GM12874 (cell line): ENCODE results near the gene BTD.

Experiments used
- TF ChIP-seq, protein P1 (sequence below): IDR thresholded peaks from 2 replicates; pipeline ENCODE4 v1.5.1; 2011; ENCODE audit warnings: low read depth, mild to moderate bottlenecking, control low read depth, low read length, moderate library complexity; ENCODE audit not compliant: insufficient read depth

Gene BTD

DNA sequence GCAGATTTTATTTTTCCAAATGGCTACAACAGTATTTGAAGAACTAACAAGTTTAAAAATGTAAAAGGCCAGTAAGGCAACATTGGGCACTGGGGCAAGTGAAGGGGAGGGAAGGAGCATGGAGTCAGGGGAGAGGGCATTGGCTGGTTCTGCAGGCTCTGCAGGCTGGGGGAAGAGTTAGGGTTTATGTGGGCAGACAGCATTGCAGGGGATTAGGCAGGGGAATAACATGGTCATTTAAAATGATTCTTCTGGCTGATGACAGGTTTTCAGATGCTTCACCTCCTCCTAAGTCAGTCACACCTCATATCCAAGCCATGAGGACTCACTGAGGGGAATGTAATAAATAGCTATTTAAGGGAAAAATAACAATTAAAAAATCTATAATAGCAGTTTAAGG lies 52.6 kb downstream of the BTD start:
- TF ChIP-seq, protein P1, sequence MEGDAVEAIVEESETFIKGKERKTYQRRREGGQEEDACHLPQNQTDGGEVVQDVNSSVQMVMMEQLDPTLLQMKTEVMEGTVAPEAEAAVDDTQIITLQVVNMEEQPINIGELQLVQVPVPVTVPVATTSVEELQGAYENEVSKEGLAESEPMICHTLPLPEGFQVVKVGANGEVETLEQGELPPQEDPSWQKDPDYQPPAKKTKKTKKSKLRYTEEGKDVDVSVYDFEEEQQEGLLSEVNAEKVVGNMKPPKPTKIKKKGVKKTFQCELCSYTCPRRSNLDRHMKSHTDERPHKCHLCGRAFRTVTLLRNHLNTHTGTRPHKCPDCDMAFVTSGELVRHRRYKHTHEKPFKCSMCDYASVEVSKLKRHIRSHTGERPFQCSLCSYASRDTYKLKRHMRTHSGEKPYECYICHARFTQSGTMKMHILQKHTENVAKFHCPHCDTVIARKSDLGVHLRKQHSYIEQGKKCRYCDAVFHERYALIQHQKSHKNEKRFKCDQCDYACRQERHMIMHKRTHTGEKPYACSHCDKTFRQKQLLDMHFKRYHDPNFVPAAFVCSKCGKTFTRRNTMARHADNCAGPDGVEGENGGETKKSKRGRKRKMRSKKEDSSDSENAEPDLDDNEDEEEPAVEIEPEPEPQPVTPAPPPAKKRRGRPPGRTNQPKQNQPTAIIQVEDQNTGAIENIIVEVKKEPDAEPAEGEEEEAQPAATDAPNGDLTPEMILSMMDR, result no peak

DNA sequence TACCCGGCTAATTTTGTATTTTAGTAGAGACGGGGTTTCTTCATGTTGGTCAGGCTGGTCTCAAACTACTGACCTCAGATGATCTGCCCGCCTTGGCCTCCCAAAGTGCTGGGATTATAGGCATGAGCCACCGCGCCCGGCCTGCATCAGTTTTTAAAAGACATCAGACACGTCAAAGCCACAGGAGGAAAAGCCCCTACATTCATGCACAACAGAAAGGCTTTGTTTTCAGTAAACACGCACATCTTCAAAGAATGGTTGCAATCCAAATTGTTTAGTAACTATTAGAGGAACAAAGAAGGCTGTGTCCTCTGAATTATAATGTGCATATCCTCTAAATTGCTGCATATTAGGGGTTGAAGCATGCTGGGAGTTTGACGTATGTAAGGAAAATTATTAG lies 53.3 kb downstream of the BTD start:
- TF ChIP-seq, protein P1, result no peak

DNA sequence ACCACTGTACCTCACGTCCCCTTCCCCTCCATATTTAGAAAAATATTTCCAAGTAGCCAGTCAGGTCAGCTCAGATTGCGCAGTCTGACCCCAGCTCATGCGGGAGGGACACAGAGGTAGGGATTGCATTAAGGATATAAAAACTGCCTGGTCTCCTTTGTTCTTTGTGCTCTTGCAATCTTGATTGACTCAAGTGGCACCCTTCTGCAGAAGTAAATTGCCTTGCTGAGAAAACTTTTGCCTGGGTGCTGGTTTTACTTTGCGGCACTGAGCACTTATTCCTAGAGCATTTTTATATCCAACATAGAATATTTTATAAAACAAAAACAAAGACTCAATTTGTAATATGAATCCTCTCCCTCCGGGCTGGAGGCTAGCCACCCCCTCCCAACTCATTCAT lies 54.8 kb downstream of the BTD start:
- TF ChIP-seq, protein P1, result no peak

DNA sequence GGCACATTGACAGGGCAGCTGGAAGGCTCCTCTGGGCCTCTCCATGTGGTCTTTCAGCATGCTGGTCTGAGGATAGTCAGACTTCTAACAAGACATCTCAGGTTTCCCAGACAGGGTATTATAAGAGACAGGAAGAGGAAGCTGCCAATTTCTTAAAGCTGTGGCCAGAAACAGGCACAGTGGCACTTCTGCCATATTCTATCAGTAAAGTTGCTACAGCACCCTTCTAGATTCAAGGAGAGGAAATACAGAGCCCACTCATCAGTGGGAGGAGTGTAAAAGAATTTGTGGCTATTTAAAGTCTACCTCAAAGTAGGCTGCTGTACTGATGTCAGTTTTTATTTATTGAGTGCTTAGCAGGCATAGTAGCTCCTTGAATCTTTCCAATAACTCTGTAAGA lies 55.5 kb downstream of the BTD start:
- TF ChIP-seq, protein P1, result no peak

DNA sequence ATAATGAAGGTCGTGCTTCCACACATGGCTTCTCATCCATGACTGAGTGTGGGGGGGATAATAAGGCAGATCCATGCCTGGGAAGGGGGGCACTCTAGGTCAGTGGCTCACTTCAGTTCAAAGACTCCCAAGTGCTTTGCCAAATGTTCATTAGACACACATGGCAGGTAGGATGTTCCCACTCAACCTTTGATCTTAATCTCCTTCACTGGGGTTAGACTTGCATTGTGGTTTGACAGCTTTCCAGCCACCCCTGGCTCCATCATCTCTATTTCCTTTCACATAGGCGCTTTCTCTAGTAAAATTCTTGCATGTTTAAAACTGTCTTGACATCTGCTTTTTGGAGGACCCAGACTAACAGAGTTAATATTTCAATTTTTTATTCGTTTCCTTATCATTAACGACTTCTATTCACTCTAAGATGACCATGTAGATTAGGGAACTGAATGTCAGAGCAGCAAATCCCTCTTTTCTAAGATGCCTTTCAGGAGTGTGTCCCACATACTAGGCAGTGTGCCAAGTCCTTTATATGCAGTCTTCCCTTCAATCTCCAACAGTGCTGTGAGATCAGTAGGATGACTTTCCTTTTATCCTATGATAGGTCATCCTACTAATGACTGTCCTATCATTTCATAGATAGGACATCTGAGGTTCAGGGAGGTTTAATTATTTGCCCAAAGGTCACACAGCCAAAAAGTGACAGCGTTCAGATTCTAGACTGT lies 57.9 kb downstream of the BTD start:
- TF ChIP-seq, protein P1, result no peak

DNA sequence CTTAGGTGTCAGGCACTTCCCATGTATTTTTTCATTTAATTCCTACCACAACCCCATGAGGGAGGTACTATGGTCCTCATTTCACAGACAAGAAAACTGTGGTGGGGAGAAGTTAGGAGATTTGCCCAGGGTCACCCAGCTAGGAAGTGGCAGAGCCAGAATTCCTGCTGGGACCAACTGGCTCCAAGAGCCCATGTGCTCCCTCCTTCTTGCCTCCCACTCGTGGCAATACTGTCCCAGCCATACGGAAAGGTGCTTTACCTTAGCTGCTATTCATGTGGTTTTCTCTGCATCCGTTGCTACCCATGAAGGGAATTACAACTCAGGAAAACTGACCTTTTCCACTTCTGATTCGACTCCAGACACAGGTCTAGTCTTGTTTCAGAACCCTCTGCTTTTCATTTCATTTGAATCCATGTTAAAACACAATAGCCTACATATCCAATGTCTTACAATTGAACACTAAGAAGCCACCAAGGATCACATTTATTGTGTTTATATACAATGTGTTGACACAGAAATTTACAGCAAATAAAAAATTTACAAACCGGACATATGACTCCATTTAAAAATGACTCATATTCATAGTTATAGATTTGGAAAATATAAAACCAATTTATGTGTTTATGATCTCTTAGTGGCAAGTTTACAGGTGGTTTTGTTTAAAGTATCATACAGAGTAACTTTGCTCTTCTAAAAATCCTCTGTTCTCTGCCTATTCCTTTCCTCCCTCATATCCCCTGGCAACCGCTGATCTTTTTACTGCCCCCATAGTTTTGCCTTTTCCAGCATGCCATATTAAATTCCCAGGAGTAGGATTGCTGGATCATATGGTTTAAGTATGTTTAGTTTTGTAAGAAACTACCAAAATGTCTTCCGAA lies 58.8 kb downstream of the BTD start:
- TF ChIP-seq, protein P1, result no peak

DNA sequence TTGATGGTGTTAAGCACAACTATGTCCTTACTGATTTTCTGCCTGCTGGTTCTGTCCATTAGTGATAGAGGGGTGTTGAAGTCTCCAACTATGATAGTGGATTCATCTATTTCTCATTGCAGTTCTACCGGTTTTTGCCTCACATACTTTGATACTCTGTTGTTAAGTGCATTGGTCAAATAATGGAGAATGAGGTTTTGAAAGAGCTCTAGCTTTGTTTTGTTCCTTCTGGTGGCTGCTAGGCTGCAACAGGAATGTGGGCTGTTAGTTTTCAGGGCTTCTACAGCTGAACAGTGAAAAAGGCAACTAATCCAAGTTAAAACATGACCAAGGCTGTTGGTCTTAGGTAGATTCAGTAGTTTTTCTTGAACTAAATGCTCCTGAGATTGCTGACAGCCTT lies 62.6 kb downstream of the BTD start:
- TF ChIP-seq, protein P1, result no peak
